ENCODE results near the gene SHISA6.
"Not testable (repeated sequence)": the region's sequence is repeated elsewhere in the genome, so short reads cannot be mapped to it uniquely, and the experiment has no call there.

SHISA6 gene

DNA sequence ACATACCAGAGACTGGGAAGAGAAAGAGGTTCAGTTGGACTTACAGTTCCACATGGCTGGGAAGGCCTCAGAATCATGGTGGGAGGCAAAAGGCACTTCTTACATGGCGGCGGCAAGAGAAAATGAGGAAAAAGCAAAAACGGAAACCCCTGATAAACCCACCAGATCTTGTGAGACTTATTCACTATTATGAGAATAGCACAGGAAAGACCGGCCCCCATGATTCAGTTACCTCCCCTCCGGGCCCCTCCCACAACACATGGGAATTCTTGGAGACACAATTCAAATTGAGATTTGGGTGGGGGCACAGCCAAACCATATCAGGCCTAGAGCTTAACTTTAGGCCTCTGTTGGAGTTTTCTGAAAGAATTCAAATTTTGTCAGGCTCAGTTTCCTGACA, 60.9 kb downstream of the SHISA6 start:
- DNase-seq (ENCODE audit: low read depth in 2 of 2, low spot score in 1 of 2) = not testable (repeated sequence)

- no peak for DNase-seq (ENCODE audit: low read depth in 2 of 2, low spot score in 1 of 2)
Measured at GRCh38 chr17:11302401-11303186, 61.6 kb downstream of the SHISA6 start.

DNA sequence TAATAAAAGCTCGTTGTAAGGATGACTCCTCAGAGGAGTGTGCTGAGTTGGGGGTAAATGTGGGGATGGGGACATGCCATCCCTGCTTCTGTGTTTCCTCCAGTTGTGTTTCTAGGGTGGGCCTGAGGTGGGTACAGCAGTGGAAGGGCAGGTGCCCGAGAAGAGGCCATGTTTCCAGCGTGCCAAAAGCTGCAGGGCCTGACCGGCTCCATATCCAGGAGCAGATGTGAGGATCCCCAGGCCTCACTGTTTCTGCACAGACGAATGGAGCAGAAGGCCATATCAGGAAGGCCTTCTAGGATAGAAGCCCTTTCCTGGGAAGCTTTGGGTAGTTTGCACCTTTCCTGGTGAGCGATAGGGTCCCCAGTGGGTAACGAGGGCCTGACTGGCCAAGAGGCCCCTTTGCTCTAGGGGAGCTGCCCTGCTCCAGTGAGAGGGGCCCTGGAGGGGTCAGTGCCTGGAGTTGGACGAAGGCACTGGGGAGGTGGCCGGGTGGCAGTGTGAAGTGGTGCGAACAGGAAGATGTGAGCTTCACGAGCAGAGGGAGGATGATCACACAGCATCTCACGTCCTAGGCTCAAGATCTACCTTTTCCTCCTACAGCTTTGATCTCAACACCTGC, 62.9 kb downstream of the SHISA6 start:
- no peak for DNase-seq (ENCODE audit: low read depth in 2 of 2, low spot score in 1 of 2)

GRCh38 chr17:11304568-11304967, 63.6 kb downstream of the SHISA6 start:
- no peak for DNase-seq (ENCODE audit: low read depth in 2 of 2, low spot score in 1 of 2)

DNA sequence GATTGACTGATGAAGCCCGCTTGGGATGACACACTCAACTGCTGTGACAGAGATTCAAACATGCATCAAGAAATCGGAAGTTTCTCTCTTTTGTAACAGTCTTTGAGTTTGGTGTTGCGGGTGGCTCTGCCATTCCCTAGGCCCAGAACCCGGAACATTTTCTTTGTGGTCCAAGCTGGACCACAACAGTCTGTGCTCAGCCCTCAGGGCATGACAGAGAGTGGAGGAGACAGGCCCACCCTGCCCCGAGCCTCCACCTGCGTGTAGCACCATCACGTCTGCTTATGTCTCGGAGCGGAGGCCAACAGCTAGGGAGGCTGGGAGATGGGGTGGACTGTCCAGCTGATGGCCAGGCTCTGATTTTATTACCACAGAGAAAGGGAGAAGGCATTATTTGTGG, 64.5 kb downstream of the SHISA6 start:
- no peak for DNase-seq (ENCODE audit: low read depth in 2 of 2, low spot score in 1 of 2)

GRCh38 chr17:11308531-11308930, 67.5 kb downstream of the SHISA6 start:
- DNase-seq (ENCODE audit: low read depth in 2 of 2, low spot score in 1 of 2) = no peak

- no peak for DNase-seq (ENCODE audit: low read depth in 2 of 2, low spot score in 1 of 2)
Measured at GRCh38 chr17:11309033-11309432, 68.0 kb downstream of the SHISA6 start.

DNA sequence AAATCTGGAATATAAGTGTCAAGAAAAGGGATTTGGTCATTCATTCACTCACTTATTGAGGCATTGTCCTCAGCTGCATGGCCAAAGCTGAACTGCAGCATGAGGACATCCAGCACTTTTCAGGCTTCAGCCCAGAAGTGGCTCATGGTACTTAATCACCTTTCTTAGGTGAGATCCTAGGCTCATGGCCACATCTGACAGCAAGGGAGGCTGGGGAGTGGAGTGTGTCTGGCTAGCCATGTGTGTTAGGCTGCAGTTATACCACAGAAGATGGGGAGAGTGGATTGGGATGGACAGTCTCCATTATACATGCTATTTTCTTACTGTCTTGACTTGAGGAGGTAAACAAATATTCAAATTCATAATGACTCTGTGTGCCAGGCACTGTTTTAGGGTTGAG, 68.8 kb downstream of the SHISA6 start:
- no peak for DNase-seq (ENCODE audit: low read depth in 2 of 2, low spot score in 1 of 2)

GRCh38 chr17:11316451-11316850, 75.4 kb downstream of the SHISA6 start:
- not testable (repeated sequence) for DNase-seq (ENCODE audit: low read depth in 2 of 2, low spot score in 1 of 2)

- DNase-seq (ENCODE audit: low read depth in 2 of 2, low spot score in 1 of 2) = no peak
Measured at GRCh38 chr17:11318207-11318606, 77.2 kb downstream of the SHISA6 start.

DNA sequence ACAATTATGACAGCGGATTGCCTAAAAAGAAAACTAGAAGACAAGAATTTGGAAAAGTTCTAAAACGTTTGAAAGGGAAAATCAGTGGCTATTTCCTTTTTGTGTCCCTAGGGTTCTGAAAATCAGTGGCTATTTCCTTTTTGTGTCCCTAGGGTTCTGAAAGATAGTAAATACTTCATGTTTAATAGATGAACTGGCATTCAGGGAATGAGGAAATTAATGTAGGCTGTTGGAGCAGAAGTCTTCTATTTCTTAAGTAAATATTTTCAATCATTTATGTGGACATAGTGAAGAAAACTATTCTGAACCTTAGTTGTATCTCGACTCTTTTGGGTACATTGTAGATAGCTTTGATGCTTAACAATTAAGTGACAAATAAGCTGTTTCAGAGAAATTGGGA, 78.9 kb downstream of the SHISA6 start:
- DNase-seq (ENCODE audit: low read depth in 2 of 2, low spot score in 1 of 2) = no peak

DNA sequence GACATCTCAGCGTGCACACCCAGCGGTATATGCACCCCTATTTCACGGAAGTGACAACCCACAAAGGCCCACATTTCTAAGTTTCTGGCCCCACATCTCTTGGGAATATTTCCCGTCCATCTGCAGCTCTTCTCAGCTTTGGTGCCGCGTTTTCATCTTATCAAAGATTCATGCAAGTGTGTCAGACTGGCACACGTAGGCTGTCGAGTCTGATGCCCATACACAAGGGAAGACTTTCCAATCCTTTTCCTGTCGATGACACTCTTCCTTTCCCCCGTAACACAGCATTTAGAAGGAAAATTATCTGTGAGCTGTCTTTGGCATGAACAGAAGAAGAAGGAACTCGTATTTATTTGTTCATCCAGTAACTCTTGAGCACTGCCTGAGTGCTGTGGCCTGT, 83.0 kb downstream of the SHISA6 start:
- DNase-seq (ENCODE audit: low read depth in 2 of 2, low spot score in 1 of 2) = no peak

DNA sequence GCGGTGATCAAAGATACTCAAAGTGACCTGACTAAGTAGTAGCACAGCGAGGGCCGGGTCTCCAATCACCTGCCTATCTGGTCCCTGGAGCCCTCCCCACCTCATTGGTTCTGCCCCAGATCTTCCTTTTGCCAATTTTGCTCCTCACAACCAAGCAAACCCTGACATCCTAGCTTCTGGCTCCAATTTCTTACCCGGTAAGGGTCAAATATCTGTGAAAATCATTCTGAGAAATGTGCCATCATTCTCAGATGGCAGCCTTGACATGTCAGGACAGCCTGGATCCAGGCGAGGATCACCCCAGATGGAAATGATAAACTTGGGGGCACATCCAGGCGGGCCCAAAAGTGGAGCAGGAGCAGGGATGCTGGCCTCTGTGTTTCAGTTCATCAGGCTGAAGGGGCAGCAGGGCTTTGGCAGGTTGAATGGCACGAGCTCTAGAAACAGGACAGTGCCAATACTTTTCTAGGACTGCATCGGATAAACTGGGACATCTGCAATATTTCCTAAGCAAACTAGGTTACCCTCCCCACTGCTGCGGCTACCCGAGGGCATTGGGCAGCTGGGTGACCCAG, 83.9 kb downstream of the SHISA6 start:
- DNase-seq (ENCODE audit: low read depth in 2 of 2, low spot score in 1 of 2) = no peak

- DNase-seq (ENCODE audit: low read depth in 2 of 2, low spot score in 1 of 2) = no peak
Measured at GRCh38 chr17:11326492-11326891, 85.5 kb downstream of the SHISA6 start.

DNA sequence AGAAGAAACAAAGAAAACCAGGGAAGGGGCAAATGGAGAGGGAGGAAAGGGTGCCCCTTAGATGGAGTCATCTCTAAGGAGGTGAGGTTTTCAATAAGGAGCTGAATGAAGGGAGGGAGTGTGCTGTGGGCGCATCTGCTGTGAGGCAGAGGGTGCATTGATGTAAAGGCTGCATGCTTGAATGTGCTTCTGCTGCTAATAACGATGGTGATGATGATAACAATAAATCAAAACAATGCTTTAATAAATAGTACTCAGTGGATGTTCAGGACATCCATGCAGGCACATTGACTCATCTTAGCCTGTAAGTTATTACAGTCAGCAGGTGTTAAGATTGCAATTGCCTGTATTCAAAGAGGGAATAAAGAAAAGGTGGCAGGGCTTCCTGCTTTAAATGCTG, 87.8 kb downstream of the SHISA6 start:
- DNase-seq (ENCODE audit: low read depth in 2 of 2, low spot score in 1 of 2) = no peak

- no peak for DNase-seq (ENCODE audit: low read depth in 2 of 2, low spot score in 1 of 2)
Measured at GRCh38 chr17:11330006-11330405, 89.0 kb downstream of the SHISA6 start.

- no peak for DNase-seq (ENCODE audit: low read depth in 2 of 2, low spot score in 1 of 2)
Measured at GRCh38 chr17:11330826-11331225, 89.8 kb downstream of the SHISA6 start.

- no peak for DNase-seq (ENCODE audit: low read depth in 2 of 2, low spot score in 1 of 2)
Measured at GRCh38 chr17:11331547-11332513, 90.8 kb downstream of the SHISA6 start.

- no peak for DNase-seq (ENCODE audit: low read depth in 2 of 2, low spot score in 1 of 2)
Measured at GRCh38 chr17:11332706-11333105, 91.7 kb downstream of the SHISA6 start.

GRCh38 chr17:11334493-11334892, 93.5 kb downstream of the SHISA6 start:
- DNase-seq (ENCODE audit: low read depth in 2 of 2, low spot score in 1 of 2) = no peak

DNA sequence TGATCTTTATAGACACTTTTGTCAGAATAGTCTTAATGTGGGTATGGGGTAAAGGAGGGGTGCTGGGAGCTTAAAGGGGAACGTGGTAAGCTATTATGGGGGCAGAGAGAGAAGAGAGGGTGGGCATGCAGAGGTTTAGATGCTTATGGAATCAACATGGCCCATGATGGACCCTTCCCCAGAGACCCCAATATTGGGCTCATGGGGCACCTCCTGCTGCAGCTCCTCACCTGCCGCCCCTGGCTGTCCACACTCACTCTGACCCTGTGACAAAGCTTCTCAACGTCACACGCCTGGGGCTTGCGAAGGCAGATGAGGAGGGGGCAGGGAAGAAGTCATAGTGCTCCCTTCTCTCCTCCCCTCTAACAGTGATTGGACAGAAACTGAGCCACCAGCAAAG, 95.3 kb downstream of the SHISA6 start:
- no peak for DNase-seq (ENCODE audit: low read depth in 2 of 2, low spot score in 1 of 2)
